Right renal pelvis (tissue), 4 donors: Measurements from ENCODE around the gene IL4I1. TPM values are rescaled to one million over a fixed set of nuclear protein-coding genes. Genes with fewer than 3 reads are reported as not detected.
A peak's percentile ranks its signal among the peaks of the same experiment; 100 is the strongest.

Source experiments
- DNase-seq, 4 donors: peaks; one replicate each; pipeline ENCODE4 v3.0.0-alpha.2; 2013; ENCODE audit warnings: low read depth in 4 of 4, low spot score in 3 of 4, missing footprints in 1 of 4
- polyA plus RNA-seq, 4 donors: library from polyadenylated mRNA; unstranded; fragments of 120-200 nt; gene quantifications; one replicate each; pipeline ENCODE4 v1.2.1, GENCODE V29; 2013; ENCODE audit not compliant: insufficient read length in 4 of 4

Gene IL4I1
- polyA plus RNA-seq, 4 donors, result 1.7 to 3.6 (median 2.3) TPM

DNA sequence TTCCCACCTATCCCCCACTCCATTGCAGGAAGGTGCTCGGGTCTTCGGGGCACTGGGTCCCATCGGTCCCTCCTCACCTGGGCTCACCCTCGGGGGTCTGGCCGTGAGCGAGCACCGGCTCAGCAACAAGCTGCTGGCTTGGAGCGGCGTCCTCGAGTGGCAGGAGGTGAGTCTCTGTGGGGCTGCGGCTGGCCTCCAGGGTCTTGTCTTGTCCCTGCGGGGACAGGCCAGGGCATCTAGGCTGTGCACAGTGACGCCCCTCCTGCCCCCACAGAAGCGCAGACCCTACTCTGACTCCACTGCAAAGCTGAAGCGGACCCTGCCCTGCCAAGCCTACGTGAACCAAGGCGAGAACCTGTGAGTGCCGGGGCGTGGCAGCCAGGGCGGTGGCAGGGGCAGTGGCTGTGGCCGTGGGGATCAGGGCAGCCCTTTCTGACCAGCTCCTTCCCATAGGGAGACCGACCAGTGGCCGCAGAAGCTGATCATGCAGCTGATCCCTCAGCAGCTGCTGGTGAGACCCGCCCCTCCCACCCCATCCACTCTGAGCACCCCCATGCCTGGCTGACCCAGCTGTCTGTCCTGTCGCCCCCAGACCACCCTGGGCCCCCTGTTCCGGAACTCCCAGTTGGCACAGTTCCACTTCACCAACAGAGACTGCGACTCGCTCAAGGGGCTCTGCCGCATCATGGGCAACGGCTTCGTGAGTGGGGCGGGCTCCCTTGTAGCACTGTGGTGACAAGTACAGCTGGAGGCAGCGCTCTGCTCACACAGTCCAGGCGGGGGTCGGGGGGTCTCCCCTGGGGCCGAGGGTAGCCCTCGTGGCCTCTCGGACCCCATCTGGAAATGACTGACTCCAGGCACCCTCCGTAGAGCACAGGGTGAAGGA is 42.1 kb downstream of the IL4I1 start:
- DNase-seq, result no peak

DNA sequence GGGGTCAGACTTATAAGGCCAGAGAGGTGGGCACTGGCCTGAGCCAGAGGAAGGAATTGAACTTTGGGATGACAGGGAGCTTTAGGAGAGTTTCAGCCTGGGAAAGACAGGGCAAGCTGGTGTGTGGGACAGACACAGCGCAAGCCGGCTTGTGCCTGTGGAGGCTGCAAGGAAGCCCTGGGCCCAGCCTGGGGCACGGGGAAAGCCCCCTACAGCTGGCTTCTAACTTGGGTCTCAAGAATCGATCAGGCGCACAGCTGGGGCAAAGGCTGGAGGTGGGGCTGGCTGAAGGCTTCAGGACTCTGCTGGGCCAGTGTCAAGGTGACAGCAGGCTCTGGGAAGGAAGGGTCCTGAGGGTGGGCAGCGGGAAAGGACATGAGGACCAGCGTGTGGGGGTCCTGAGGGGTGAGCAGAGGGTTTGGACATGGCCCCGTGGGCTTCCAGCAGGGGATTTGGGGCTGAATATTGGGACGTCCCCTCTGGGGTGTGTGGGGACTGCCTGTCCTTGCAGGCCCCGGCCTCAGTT is 42.8 kb downstream of the IL4I1 start:
- no peak for DNase-seq

DNA sequence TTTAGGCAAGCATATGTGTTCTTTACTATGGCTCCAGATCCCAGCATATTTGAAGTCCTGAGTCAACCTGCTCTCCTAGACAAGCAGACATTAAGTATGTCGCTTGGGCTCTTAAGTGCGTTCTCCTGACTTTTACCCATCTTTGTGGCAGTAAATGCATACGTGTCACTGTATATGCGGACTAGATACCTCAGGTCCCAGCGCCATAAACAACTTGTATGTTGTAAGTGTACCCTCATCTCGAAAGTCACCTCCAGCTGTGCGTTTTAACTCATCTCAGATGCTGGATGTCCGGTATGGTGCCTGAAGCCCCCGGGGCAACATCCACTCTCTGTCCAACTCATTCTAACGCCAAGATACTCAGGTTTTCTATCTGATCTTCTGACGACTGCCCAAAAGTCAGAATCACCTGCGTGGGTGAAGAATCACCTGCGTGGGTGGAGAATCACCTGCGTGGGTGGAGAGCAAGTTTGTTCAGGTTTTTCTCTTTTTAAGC is 44.0 kb downstream of the IL4I1 start:
- no peak for DNase-seq

DNA sequence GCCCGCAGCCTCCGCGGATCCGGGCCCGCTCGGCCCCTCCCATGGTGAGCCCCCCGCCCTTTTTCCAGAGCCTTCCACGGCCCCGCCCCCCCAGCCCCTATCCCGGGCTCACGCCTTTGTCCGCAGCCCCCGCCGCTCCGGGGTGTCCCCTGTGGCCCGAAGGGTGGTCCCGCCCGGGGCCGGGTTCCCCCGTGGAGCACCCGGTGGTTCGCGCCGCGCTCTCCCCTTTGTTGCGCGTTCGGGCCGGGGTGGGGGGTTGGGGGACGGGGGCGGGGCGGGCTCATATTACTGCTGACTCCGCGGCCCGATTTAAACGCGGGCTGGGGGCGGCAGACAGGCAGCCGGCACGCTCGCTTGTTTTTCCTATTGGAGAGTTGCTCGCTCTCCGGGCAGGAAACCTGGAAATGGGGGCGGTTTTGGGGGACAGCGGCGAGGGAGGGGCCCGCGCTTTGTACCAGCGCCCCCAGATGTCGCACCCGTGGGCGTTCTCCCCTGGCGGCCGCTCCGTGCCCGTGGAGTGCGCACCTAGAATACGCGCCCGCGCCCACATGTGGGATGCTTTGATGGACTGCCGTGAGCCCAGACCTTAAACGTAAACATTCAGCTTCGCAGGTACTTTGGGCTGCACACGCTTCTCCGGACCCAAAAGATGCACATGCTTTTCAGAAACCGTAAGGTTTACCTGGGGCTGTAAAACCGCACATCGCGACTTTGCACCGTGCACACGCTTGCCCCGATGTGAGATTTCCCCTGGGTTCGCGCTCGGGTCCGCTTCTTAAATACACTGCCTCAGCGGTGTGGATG is 45.0 kb downstream of the IL4I1 start:
- DNase-seq, result no peak

DNA sequence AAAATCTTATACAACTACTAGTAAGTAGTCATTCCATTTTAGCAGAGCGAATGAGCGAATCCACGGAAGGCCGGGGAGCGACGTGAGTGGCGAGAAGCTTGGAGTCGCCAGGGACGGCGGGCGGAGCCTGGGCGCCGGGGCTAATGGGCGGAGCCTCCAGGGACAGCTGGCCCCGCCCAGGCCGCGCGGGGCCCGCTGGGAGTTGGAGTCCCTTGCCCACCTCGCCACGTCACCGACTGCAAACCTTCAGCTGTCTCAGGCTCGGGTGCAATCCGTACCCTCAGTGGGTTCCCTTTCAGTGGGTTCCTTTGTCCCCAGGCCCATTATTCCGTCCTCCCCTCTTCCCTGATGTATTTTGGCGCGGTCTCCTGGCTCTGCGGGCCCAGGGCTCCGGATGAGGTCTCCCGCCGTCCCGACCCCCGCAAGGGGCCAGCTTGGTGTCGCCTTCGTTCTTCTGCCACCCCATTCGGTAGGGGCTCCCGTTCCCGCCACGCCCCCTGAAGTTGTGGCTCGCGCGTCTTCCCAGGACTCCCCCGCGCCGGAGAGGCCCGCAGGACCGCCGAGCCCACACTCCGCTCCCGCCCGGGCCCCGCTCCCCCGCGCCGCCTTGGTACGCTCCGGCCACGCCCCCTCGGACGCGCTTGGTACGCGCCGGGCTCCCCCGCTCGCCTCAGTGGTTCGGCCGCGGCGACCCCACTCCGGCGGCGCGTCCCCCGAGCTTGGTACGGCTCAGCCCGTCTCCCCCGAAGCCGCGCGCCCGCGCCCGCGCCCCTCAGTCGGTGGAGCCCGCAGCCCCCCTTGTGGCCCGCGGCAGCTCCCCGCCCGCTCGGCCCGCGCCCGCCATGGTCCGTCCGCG is 46.0 kb downstream of the IL4I1 start, which contains the start of gene PTOV1:
PTOV1 (plus strand) TSS at position 673 of the 856 bp plus-strand sequence.
- peak; percentile 78 to 86 (median 82) for DNase-seq

DNA sequence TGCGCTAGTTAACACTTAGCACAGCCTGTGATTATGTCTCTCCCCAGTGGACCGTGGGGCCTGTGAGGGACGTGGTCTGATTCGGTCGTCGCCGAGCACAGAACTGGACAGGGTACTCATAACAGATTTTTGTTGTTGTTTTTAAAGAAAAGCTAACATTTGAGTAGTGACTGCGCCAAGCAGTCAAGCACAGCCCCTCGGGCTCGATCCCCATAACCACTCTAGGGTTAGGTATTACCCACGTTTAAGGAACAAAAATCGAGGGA is 46.5 kb downstream of the IL4I1 start:
- no peak for DNase-seq

DNA sequence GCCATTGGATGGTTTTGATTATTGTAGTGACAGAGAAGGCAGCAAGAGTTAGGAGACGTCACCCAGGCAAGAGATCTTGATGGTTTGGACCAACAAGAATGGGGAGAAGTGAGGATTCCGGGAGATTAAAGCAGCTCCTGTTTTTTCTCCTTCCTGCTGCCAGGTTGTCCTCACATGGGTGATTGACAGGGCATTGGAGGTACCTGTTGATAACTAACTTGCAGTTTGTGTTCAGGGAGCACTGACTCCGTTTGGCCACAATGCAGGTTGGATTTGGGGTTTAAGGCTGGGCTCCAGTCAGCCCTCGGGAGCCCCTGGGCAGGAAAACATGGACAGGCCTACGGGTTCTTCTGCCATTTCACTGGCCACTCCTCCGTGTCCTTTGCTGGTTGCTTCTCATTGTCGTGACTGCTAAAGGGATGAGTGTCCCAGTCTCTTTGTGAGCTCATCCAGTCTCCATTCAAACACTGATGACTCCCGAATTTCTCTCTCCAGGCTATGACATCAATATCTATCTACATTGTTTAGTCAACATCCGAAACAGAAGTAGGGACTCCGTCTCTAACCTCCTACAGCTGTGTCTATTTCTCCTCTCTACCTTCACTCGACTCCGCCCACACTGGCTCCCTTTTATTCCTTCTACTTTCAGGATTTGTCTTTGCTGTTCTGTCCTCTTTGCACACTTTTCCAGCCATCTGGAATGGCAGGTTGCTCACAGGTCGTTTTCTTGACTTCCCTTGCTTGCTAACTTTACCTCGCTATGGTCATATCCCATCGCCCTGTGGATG is 47.1 kb downstream of the IL4I1 start:
- no peak for DNase-seq

DNA sequence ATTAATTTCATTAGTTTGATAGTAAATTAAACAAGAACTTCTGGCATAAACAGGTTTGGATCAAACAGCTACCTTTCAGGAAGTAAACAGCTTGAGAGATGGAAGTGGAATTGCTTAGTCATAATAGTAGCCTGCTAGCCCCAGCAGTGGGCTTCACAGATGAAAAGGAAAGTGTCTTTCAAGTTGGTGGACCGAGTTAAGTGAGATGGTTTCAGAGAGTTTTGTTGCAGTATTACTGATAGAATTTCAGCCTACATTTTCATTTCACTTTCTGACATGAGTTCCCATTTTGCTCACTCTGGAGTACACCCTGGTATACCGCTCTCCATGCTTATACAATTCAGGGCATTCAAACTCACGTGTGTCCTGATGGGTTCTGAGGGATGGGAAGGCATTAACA is 47.7 kb downstream of the IL4I1 start:
- no peak for DNase-seq

DNA sequence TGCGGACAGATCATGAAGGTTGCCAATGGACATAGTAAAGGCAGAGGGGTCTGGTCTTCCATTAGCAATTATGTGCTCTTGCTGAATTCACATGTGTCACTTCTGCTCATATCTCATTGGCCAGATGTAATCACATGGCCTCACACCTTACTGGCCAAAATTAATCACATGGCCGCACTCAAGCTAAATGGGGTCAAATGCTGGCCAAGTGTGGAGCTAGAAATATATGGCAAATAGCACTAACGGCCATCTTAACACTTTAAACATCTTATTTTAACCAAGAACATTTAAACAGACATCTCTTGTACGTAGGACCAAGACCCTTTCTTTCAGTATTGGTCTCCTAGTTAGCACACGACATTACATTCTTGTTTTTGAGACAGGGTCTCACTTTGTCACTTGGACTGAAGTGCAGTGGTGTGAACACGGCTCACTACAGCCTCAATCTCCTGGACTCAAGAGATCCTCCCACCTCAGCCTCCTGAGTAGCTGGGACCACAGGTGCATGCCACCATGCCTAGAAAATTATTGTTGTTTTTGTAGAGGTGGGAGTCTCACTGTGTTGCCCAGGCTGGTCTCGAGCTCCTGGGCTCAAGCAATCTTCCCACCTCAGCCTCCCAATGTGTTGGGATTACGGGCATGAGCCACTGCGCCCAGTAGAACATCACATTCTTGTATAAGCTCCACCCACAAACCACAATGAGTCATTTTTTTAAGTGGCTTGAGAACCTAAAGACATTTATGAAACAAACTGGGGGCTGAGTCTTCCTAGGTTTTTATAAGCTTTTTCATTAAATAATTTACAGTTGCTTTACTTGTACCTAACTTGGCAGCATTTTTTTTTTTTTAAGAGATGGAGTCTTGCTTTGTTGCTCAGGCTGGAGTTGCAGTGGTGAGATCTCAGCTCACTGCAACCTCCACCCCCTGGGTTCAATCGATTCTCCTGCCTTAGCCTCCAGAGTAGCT is 48.7 kb downstream of the IL4I1 start:
- no peak for DNase-seq

DNA sequence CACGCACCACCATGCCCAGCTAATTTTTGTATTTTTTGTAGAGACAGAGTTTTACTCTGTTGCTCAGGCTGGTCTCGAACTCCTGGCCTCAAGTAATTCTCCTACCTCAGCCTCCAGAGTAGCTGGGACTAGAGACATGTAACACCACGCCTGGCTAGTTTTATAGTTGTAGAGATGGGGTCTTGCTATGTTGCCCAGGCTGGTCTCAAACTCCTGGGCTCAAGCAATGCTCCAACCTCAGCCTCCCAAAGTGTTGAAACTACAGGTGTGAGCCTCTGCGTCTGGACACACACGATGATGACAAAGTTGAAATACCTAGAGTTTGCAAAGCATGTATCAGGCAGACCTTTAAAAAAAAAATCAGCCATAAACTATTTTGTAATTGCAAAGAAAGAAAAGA is 50.3 kb downstream of the IL4I1 start:
- no peak for DNase-seq

DNA sequence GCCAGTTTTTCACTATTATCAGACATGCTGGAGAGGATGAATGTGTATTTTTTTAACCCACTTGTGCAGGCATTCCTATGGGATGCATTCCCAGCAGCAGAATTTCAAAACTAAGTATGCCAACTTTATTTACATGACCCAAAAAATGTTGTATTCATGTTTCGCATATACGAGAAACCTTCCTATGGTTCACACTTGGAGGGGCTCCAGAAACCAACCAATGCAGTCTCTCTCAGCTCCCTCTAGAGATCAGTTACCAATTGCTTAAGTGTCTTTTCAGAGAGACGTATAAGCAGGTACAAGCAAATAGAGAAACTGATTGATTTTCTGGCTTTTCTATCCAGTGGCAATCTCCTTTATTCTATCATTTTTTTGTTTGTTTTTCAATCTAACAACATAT is 51.3 kb downstream of the IL4I1 start:
- DNase-seq, result no peak

DNA sequence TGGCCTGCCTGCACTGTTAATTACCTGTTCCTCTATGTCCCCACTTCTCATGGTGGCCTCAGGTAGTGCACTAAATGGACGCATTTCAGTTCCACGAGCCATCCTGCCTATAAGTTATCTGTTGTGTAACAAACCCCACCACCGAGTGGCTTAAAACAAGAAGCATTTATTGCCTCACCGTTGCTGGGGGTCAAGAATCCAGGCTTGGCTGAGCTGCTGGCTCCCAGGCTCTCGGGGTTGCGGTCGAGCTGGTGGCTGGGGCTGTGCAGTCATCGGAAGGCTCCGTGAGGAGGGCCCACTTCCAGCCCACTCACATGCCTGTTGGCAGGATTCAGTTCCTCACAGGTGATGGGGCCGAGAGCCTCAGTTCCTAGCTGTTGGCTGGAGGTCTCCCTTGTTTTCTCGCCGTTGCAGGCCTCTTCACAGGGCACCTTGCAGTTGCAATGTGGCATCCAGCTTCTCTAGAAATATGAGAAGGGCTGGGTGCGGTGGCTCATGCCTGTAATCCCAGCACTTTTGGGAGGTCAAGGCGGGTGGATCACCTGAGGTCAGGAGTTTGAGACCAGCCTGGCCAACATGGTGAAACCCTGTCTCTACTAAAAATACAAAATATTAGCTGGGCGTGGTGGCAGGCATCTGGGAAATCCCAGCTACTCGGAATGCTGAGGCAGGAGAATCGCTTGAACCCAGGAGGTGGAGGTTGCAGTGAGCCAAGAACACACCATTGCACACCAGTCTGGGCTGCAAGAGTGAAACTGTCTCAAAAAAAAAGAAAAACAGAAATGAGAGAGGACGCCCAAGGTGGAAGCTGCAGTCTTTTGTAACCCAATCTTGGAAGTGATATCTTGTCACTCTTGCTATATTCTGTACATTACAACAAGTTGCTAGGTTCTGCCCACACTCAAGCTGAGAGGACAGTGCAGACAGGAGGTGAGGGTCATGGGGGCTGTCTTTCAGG is 52.3 kb downstream of the IL4I1 start:
- DNase-seq, result no peak

DNA sequence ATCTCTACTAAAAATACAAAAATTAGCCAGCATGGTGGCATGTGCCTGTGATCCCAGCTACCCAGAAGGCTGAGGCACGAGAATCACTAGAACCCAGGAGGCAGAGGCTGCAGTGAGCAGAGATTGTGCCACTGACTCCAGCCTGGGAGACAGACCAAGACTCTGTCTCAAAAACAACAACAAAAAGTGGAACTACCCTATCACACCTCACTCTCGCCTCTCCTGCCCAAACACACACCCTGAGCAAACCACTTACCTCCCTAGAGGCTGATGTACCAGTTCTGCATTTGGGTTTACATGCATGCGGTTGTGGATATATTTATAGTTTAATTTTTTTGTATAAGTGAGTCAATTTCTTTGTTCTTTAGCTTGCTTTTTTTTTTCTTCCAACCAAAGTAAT is 53.4 kb downstream of the IL4I1 start:
- DNase-seq, result no peak

DNA sequence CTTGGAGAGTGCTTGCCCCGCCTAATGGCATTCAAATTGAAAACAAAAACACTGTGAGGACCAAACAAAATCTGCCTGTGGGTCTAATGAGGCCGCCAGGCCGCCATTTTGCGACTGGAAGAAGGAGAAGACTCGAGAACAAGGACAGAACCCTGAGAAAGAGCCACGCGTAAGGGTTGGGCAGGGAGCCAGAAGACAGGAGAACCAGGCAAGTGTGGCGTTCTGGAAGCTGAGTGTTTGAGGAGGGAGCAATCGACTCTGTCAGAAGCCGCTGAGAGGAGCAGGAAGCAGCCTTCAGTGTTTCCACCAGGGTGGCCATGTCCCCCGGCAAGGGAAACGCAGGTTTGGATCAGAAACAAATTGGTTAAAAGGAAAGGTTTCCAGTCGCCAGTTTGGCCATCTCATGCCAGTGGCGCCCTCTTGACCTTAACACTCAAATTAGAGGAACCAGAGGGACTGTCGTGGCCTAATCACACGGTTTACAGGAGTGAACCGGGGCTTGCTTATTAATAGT is 55.9 kb downstream of the IL4I1 start:
- DNase-seq, result no peak

DNA sequence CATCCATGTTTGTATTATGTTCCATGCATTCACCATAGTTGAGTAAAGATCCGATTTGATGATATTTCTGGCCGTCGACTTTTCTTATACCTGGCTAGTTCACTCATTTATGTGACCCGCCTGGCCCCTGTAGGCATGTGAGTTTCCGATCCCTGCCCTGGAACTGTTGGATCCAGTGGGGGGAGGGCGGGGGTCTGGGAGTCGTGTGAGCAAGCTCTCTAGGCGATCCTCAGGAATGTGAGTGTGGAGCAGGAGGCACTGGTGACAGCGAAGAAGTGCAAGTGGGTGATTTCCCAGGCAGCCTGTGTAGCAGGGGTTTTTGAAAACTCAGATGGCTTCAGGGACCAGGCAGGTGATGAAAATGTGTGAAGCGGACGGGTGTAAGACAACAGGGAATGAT is 56.4 kb downstream of the IL4I1 start:
- no peak for DNase-seq

DNA sequence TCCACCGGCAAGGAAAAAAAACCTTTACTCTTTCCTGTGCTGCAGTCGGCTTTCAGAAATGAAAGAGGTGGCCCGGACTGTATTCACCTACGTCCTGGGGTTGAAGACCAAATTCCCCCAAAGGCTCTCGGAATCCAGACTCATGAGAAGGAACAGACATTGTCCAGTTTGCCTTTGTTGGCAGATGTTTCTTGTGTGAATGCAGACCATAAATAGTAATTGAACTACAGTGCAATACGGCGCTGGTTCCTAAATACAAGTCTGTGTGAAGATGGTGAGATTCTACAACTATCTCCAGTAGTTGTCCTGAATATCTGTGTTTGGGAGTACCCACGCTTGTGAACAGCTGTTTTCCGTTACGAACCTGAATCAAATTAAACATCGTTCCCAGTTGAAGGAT is 57.0 kb downstream of the IL4I1 start:
- DNase-seq, result no peak
